GM12873 (cell line): ENCODE results near the gene SEZ6L.

ENCODE experiments used
- CTCF ChIP-seq: IDR thresholded peaks from 2 replicates; pipeline ENCODE4 v1.5.1; 2012; ENCODE audit warnings: low read depth, mild to moderate bottlenecking, moderate library complexity, low read length, control low read depth; ENCODE audit not compliant: insufficient read depth; ENCODE audit errors: missing control alignments

SEZ6L gene

DNA sequence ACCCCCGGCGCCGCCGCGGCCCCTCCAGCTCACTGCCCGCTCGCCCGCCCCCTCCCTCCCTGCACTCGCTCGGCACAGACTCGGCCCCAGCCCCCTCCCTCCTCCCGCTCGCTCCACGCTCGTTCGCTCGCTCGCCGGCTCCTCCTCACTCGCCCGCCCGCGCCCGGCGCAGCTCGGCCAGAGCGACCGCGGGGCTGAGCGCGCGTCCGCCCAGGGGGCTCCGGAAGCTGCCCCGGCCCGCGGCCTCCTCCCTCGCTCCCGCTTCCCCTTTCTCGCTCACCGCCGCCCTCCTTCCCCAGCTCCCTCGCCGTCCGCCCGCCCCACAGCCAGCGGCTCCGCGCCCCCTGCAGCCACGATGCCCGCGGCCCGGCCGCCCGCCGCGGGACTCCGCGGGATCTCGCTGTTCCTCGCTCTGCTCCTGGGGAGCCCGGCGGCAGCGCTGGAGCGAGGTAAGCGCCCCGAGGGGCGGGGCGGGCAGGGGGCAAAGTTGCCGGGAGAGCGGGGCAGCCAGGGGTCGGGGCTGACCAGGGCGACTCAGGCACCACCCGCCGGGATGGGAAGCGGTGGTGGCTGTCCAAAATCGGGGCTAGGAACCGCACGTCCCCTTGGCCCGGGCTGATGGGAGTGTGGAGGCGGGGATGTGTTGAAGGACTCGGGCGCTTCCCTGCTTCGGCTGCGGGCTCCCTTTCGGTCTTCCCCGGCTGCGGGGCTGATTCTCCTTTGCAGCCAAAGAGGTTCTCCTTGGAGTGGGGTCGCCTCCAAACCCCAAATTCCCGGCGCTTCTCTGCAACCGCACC lies at the start of gene SEZ6L:
Gene SEZ6L (plus strand): TSS at position 148 of the 797 bp plus-strand sequence. CDS start 208 bp downstream, at position 356.
- TF ChIP-seq CTCF, result no peak

GRCh38 chr22:26122920-26123468 lies 46.3 kb upstream of the SEZ6L start:
- no peak for TF ChIP-seq CTCF

DNA sequence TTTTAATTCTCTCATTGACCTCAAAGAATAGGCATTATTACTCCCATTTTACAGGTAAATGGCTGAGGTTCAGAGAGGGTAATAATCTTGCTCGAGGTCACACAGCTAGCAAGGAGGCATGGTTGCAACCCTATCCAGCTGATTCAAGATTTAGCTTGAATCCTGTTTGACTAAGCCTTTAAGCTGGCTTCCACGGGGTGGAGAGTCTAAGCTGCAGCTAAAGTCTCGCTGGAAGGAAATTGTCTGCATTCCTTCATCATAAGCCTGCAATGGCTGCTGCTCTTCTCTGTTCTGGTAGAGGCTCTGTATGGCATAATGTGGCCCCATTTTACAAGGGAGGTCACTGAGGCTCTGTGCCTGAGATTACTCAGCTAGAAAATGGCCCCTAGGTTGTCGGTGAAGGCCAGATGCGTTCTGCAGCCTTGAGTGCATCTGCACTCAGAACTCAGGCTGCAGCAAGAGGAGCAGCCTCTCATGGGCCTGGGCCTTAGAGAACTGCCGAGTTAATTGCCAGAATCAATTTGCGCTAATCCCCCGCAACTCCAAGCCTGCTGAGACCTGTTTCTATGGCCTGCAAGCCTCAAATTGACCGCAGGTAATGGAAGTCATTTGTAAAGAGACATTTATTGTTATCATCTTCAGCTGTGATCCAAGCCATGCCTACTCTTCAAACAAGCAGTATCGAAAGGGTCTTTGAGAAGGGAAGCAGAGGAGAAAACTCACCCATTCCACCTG lies 44.1 kb upstream of the SEZ6L start:
- no peak for TF ChIP-seq CTCF

DNA sequence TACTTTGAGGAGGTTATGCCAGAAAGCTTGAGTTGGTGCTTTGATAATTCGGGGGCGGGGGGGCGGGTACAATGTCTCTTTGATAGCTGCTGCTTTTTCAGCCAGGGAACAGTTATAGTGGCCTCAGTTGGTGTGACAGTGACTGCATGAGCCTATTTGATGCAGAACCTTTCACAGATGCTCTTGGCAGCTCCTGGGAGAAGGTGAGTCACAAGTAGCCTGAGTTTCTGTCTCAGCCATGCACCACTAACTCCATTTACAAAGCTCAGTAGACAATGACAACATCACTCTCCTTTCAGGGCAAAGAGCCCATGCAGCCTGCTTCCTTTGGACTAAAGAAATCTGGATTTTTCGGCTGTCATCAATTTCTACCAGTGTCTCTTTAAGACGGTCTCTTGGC lies 42.1 kb upstream of the SEZ6L start:
- TF ChIP-seq CTCF, result no peak

GRCh38 chr22:26127556-26127955 lies 41.7 kb upstream of the SEZ6L start:
- TF ChIP-seq CTCF, result no peak

- no peak for TF ChIP-seq CTCF
Observed at GRCh38 chr22:26131589-26132154, 37.6 kb upstream of the SEZ6L start.
